NCI-H2171 treated with DMSO at 0.1 percent for 48 hours (cell line): Measurements from ENCODE around the gene RAMAC.
"Not testable (repeated sequence)": the region's sequence is repeated elsewhere in the genome, so short reads cannot be mapped to it uniquely, and the experiment has no call there.

Source experiments
- DNase-seq: peaks from one replicate; lab custom pipeline; 2025; lab: John Stamatoyannopoulos, UW

The RAMAC gene

GRCh38 chr15:82968066-82968465, 17.9 kb upstream of the RAMAC start:
- no peak for DNase-seq

GRCh38 chr15:82969353-82969752, 16.7 kb upstream of the RAMAC start:
- no peak for DNase-seq

GRCh38 chr15:82970078-82970686, 15.8 kb upstream of the RAMAC start:
- no peak for DNase-seq

- no peak for DNase-seq
These were observed 15.3 kb upstream of the RAMAC start for GRCh38 chr15:82970696-82971095.

- no peak for DNase-seq
These were observed 14.6 kb upstream of the RAMAC start for GRCh38 chr15:82971218-82971984.

- DNase-seq = no peak
These were observed 13.0 kb upstream of the RAMAC start for GRCh38 chr15:82972990-82973389.

GRCh38 chr15:82977076-82977475, 8.9 kb upstream of the RAMAC start:
- no peak for DNase-seq

- DNase-seq = no peak
These were observed 7.6 kb upstream of the RAMAC start for GRCh38 chr15:82978438-82978837.

- no peak for DNase-seq
These were observed 6.3 kb upstream of the RAMAC start for GRCh38 chr15:82979726-82980125.

- DNase-seq = no peak
These were observed 5.0 kb upstream of the RAMAC start for GRCh38 chr15:82980981-82981380.

- no peak for DNase-seq
These were observed 401 bp downstream of the RAMAC start for GRCh38 chr15:82986442-82986780.

- no peak for DNase-seq
These were observed 6.5 kb downstream of the RAMAC start for GRCh38 chr15:82992436-82992998.

GRCh38 chr15:82993144-82993543, 7.1 kb downstream of the RAMAC start:
- no peak for DNase-seq

GRCh38 chr15:82995076-82995475, 9.1 kb downstream of the RAMAC start:
- no peak for DNase-seq

GRCh38 chr15:82995938-82996337, 9.9 kb downstream of the RAMAC start:
- peak; percentile 26 for DNase-seq

- DNase-seq = no peak
These were observed 13.4 kb downstream of the RAMAC start for GRCh38 chr15:82999426-82999825.

- DNase-seq = peak; percentile 56
These were observed 14.1 kb downstream of the RAMAC start for GRCh38 chr15:82999905-83000671.

GRCh38 chr15:83000672-83001031, 14.6 kb downstream of the RAMAC start:
- DNase-seq = not testable (repeated sequence)

- DNase-seq = peak; percentile 78
These were observed 24.8 kb downstream of the RAMAC start for GRCh38 chr15:83010709-83011270.

GRCh38 chr15:83011271-83012075, 25.5 kb downstream of the RAMAC start, which contains the start of gene C15orf40:
TSS of gene C15orf40 (minus strand) at chr15:83011639. CDS start at chr15:83011607, 32 bp downstream.
- peak; percentile 86 for DNase-seq

GRCh38 chr15:83012076-83012426, 26.0 kb downstream of the RAMAC start:
- DNase-seq = no peak

GRCh38 chr15:83012636-83013035, 26.6 kb downstream of the RAMAC start:
- DNase-seq = no peak
